ENCODE results near the gene NEDD4L.

The NEDD4L gene

GRCh38 chr18:58058720-58059119 lies 14.7 kb downstream of the NEDD4L start:
- Histone ChIP-seq H3K27me3 (ENCODE audit: insufficient read depth, low read length) (no peaks in the 10 kb centered on the region), H3K4me3 (ENCODE audit: low read depth, low read length) (no peak overlapping the region), H3K36me3 (ENCODE audit: control insufficient read depth in 1 of 2, insufficient read depth in 2 of 2, low read length in 2 of 2) (no peaks in the 10 kb centered on the region), H3K4me1 (ENCODE audit: control insufficient read depth in 1 of 2, insufficient read depth in 2 of 2, low read length in 2 of 2) (peaks cover 8 to 13% of the 10 kb centered on the region in 2 experiments), H2BK120ac (ENCODE audit: insufficient read depth, low read length, poor library complexity) (no peak overlapping the region), H3K9me3 (ENCODE audit: insufficient read depth, low read depth, low read length) (no peaks in the 10 kb centered on the region), H2BK12ac (ENCODE audit: low read length) (no peak overlapping the region), H3K18ac (ENCODE audit: low read length) (no peak overlapping the region), H2AK5ac (ENCODE audit: low read length) (no peak overlapping the region), H3K27ac (ENCODE audit: low read depth, low read length) (no peak overlapping the region), H3K4ac (ENCODE audit: low read depth, low read length) (no peak overlapping the region), H3K4me2 (ENCODE audit: low read length) (no peak overlapping the region), H4K91ac (ENCODE audit: low read depth, low read length) (no peak overlapping the region), H3K79me1 (ENCODE audit: low read length) (peaks cover 1% of the 10 kb centered on the region), H2AFZ (ENCODE audit: insufficient read depth, low read length, poor library complexity) (no peak overlapping the region), H4K12ac (ENCODE audit: low read depth, low read length) (no peak overlapping the region), H2BK5ac (ENCODE audit: low read depth, low read length, poor library complexity) (no peak overlapping the region), H3K23ac (ENCODE audit: low read length) (no peak overlapping the region), H4K8ac (ENCODE audit: low read depth, low read length) (no peak overlapping the region), H3K9ac (ENCODE audit: low read length) (no peak overlapping the region), H3K79me2 (ENCODE audit: control insufficient read depth, insufficient read depth, low read length, poor library complexity) (peaks cover 2% of the 10 kb centered on the region), H3K14ac (ENCODE audit: low read length) (no peak overlapping the region)
- no peak for DNase-seq
- no CpG with 5 or more reads among the region's 3 CpGs for WGBS (ENCODE audit: extremely low coverage, insufficient coverage, insufficient read length)

- Histone ChIP-seq H3K9me3 (ENCODE audit: insufficient read depth, low read depth, low read length) (no peaks in the 10 kb centered on the region), H3K4me1 (ENCODE audit: control insufficient read depth in 1 of 2, insufficient read depth in 2 of 2, low read length in 2 of 2) (peaks cover 8 to 11% of the 10 kb centered on the region in 2 experiments), H2AK5ac (ENCODE audit: low read length) (no peak overlapping the region), H2BK5ac (ENCODE audit: low read depth, low read length, poor library complexity) (no peak overlapping the region), H3K36me3 (ENCODE audit: control insufficient read depth in 1 of 2, insufficient read depth in 2 of 2, low read length in 2 of 2) (no peaks in the 10 kb centered on the region), H3K14ac (ENCODE audit: low read length) (no peak overlapping the region), H3K27me3 (ENCODE audit: insufficient read depth, low read length) (no peaks in the 10 kb centered on the region), H3K27ac (ENCODE audit: low read depth, low read length) (no peak overlapping the region), H3K9ac (ENCODE audit: low read length) (no peak overlapping the region), H2BK120ac (ENCODE audit: insufficient read depth, low read length, poor library complexity) (no peak overlapping the region), H3K23ac (ENCODE audit: low read length) (no peak overlapping the region), H3K18ac (ENCODE audit: low read length) (no peak overlapping the region), H2AFZ (ENCODE audit: insufficient read depth, low read length, poor library complexity) (no peak overlapping the region), H4K8ac (ENCODE audit: low read depth, low read length) (no peak overlapping the region), H4K12ac (ENCODE audit: low read depth, low read length) (no peak overlapping the region), H3K4me3 (ENCODE audit: low read depth, low read length) (no peak overlapping the region), H3K79me1 (ENCODE audit: low read length) (peaks cover 1% of the 10 kb centered on the region), H2BK12ac (ENCODE audit: low read length) (no peak overlapping the region), H4K91ac (ENCODE audit: low read depth, low read length) (no peak overlapping the region), H3K4ac (ENCODE audit: low read depth, low read length) (no peak overlapping the region), H3K4me2 (ENCODE audit: low read length) (no peak overlapping the region), H3K79me2 (ENCODE audit: control insufficient read depth, insufficient read depth, low read length, poor library complexity) (peaks cover 2% of the 10 kb centered on the region)
- DNase-seq, result no peak
- no CpG with 5 or more reads among the region's 5 CpGs for WGBS (ENCODE audit: extremely low coverage, insufficient coverage, insufficient read length)
These were observed 16.2 kb downstream of the NEDD4L start for GRCh38 chr18:58060254-58060653.

GRCh38 chr18:58061349-58061748 lies 17.3 kb downstream of the NEDD4L start:
- Histone ChIP-seq H2BK5ac (ENCODE audit: low read depth, low read length, poor library complexity) (no peak overlapping the region), H3K36me3 (ENCODE audit: control insufficient read depth in 1 of 2, insufficient read depth in 2 of 2, low read length in 2 of 2) (no peaks in the 10 kb centered on the region), H3K14ac (ENCODE audit: low read length) (no peak overlapping the region), H2AFZ (ENCODE audit: insufficient read depth, low read length, poor library complexity) (no peak overlapping the region), H3K4me3 (ENCODE audit: low read depth, low read length) (no peak overlapping the region), H3K27me3 (ENCODE audit: insufficient read depth, low read length) (no peaks in the 10 kb centered on the region), H3K23ac (ENCODE audit: low read length) (no peak overlapping the region), H3K18ac (ENCODE audit: low read length) (no peak overlapping the region), H4K91ac (ENCODE audit: low read depth, low read length) (no peak overlapping the region), H3K79me2 (ENCODE audit: control insufficient read depth, insufficient read depth, low read length, poor library complexity) (no peaks in the 10 kb centered on the region), H2BK120ac (ENCODE audit: insufficient read depth, low read length, poor library complexity) (no peak overlapping the region), H3K4ac (ENCODE audit: low read depth, low read length) (no peak overlapping the region), H2AK5ac (ENCODE audit: low read length) (no peak overlapping the region), H3K79me1 (ENCODE audit: low read length) (peaks cover 1% of the 10 kb centered on the region), H3K4me1 (ENCODE audit: control insufficient read depth in 1 of 2, insufficient read depth in 2 of 2, low read length in 2 of 2) (peaks cover 8 to 11% of the 10 kb centered on the region in 2 experiments), H4K12ac (ENCODE audit: low read depth, low read length) (no peak overlapping the region), H3K27ac (ENCODE audit: low read depth, low read length) (no peak overlapping the region), H3K9ac (ENCODE audit: low read length) (no peak overlapping the region), H4K8ac (ENCODE audit: low read depth, low read length) (no peak overlapping the region), H3K4me2 (ENCODE audit: low read length) (no peak overlapping the region), H3K9me3 (ENCODE audit: insufficient read depth, low read depth, low read length) (no peaks in the 10 kb centered on the region), H2BK12ac (ENCODE audit: low read length) (no peak overlapping the region)
- DNase-seq, result no peak
- WGBS (ENCODE audit: extremely low coverage, insufficient coverage, insufficient read length), result no CpG with 5 or more reads among the region's 3 CpGs

DNA sequence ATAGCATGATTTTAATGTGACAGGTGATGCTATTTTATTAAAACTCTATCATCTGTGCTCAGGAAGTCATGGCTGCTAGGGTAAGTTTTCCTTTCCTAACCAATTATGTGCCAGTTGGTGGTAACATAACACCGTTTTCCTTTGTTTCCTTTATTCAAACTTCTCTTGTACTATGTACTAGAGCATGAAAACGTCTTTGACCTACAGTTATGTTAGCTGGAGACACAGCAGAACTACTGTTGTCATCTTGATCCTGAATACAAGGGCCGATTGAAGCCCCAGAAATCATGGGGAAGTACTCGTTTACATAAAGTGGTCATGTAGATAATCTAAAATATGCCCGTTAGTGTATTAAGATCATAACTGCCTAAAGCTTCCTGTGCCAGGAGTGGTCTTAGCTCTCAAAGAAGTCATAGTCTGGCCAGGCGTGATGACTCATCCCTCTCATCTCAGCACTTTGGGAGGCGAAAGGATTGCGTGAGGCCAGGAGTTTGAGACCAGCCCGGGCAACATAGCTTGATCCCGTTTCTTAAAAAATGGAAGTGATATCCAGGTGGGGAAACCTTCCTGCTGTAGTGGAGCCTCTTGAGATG lies 20.5 kb downstream of the NEDD4L start:
- WGBS (ENCODE audit: extremely low coverage, insufficient coverage, insufficient read length), result no CpG with 5 or more reads among the region's 10 CpGs
- no peak overlapping the region for H3K27ac ChIP-seq (ENCODE audit: low read depth, low read length)

More for the DNA sequence above, 20.5 kb downstream of the NEDD4L start:
- no peak overlapping the region for H2AK5ac ChIP-seq (ENCODE audit: low read length)
- H4K8ac ChIP-seq (ENCODE audit: low read depth, low read length), result no peak overlapping the region
- no peaks in the 10 kb centered on the region for H3K36me3 ChIP-seq (ENCODE audit: control insufficient read depth in 1 of 2, insufficient read depth in 2 of 2, low read length in 2 of 2)
- H3K4me1 ChIP-seq (ENCODE audit: control insufficient read depth in 1 of 2, insufficient read depth in 2 of 2, low read length in 2 of 2), result no peaks in the 10 kb centered on the region
- H3K79me2 ChIP-seq (ENCODE audit: control insufficient read depth, insufficient read depth, low read length, poor library complexity), result no peaks in the 10 kb centered on the region
- H3K23ac ChIP-seq (ENCODE audit: low read length), result no peak overlapping the region
- no peak overlapping the region for H3K4ac ChIP-seq (ENCODE audit: low read depth, low read length)
- H3K4me2 ChIP-seq (ENCODE audit: low read length), result no peak overlapping the region
- no peak overlapping the region for H3K9ac ChIP-seq (ENCODE audit: low read length)
- no peak overlapping the region for H3K14ac ChIP-seq (ENCODE audit: low read length)
- no peaks in the 10 kb centered on the region for H3K79me1 ChIP-seq (ENCODE audit: low read length)
- H2BK5ac ChIP-seq (ENCODE audit: low read depth, low read length, poor library complexity), result no peak overlapping the region
- H4K12ac ChIP-seq (ENCODE audit: low read depth, low read length), result no peak overlapping the region
- no peak overlapping the region for H2BK12ac ChIP-seq (ENCODE audit: low read length)
- H2BK120ac ChIP-seq (ENCODE audit: insufficient read depth, low read length, poor library complexity), result no peak overlapping the region
- no peak overlapping the region for H4K91ac ChIP-seq (ENCODE audit: low read depth, low read length)
- no peaks in the 10 kb centered on the region for H3K9me3 ChIP-seq (ENCODE audit: insufficient read depth, low read depth, low read length)
- no peak overlapping the region for H3K4me3 ChIP-seq (ENCODE audit: low read depth, low read length)
- no peak overlapping the region for H2AFZ ChIP-seq (ENCODE audit: insufficient read depth, low read length, poor library complexity)
- DNase-seq, result no peak
- H3K18ac ChIP-seq (ENCODE audit: low read length), result no peak overlapping the region
- no peaks in the 10 kb centered on the region for H3K27me3 ChIP-seq (ENCODE audit: insufficient read depth, low read length)

Data from trophoblast cell (in vitro differentiated cells and primary cell).